GM12878 (cell line): ENCODE measurements around the gene ABCC4. TPM values are rescaled to one million over a fixed set of nuclear protein-coding genes. Genes with fewer than 3 reads are reported as not detected.

ENCODE experiments used
- CEBPB ChIP-seq, 2 experiments: fragments of 150-350 bp in 1 of 2; IDR thresholded peaks; 2 replicates each; pipeline ENCODE4 v1.6.1; 2012 to 2014; ENCODE audit warnings: low read depth in 2 of 2, low read length in 2 of 2, borderline replicate concordance in 1 of 2, inconsistent platforms in 1 of 2
- CHD1 ChIP-seq: IDR thresholded peaks from 2 replicates; pipeline ENCODE4 v1.6.1; 2012; ENCODE audit warnings: low read depth, low read length, improper control_type of control experiment
- CHD4 ChIP-seq: fragments of 200-600 bp; sonication (generic); IDR thresholded peaks from 2 replicates; pipeline ENCODE4 v1.6.1; 2016; ENCODE audit warnings: mild to moderate bottlenecking
- CREM ChIP-seq: IDR thresholded peaks from 2 replicates; pipeline ENCODE4 v1.6.1; 2014; ENCODE audit warnings: antibody characterized with exemption, low read depth
- CTCF ChIP-seq, 3 experiments: IDR thresholded peaks in 2 of 3; conservative IDR thresholded peaks in 1 of 3; 2 replicates each; pipeline ENCODE4 v1.5.1; 2011; ENCODE audit warnings: low read depth in 3 of 3, low read length in 3 of 3, mild to moderate bottlenecking in 3 of 3, control low read depth in 2 of 3, moderate library complexity in 2 of 3, inconsistent platforms in 1 of 3, mixed read lengths in 1 of 3; ENCODE audit not compliant: control insufficient read depth in 2 of 3, insufficient read depth in 1 of 3; ENCODE audit errors: extremely low read depth in 1 of 3
- E2F4 ChIP-seq: IDR thresholded peaks from 2 replicates; pipeline ENCODE4 v1.6.1; 2012; ENCODE audit warnings: low read depth, low read length, improper control_type of control experiment
- EGR1 ChIP-seq, 2 experiments: IDR thresholded peaks; 1 replicate in 1 of 2; 2 replicates in 1 of 2; pipeline ENCODE4 v1.6.1; 2011 to 2012; ENCODE audit warnings: low read depth in 2 of 2, low read length in 2 of 2, borderline replicate concordance in 1 of 2, mild to moderate bottlenecking in 1 of 2, moderate library complexity in 1 of 2
- FOXK2 ChIP-seq: fragments of 450-650 bp; IDR thresholded peaks from 2 replicates; pipeline ENCODE4 v1.6.1; 2017; ENCODE audit warnings: mild to moderate bottlenecking, moderate library complexity
- HCFC1 ChIP-seq: fragments of 150-350 bp; IDR thresholded peaks from 2 replicates; pipeline ENCODE4 v1.6.1; 2014; ENCODE audit warnings: low read length
- IRF4 ChIP-seq: IDR thresholded peaks from 2 replicates; pipeline ENCODE4 v1.6.1; 2011; ENCODE audit warnings: low read depth, low read length
- MLLT1 ChIP-seq: fragments of 450-650 bp; IDR thresholded peaks from 2 replicates; pipeline ENCODE4 v1.6.1; 2016; ENCODE audit warnings: mild to moderate bottlenecking
- MYC ChIP-seq: IDR thresholded peaks from 2 replicates; pipeline ENCODE4 v1.6.1; 2011; ENCODE audit warnings: mild to moderate bottlenecking, low read length, moderate library complexity, inconsistent platforms; ENCODE audit not compliant: insufficient read depth, insufficient replicate concordance, insufficient read length, severe bottlenecking
- NFXL1 ChIP-seq: fragments of 450-650 bp; IDR thresholded peaks from 2 replicates; pipeline ENCODE4 v1.6.1; 2017; ENCODE audit warnings: antibody characterized with exemption, mild to moderate bottlenecking, borderline replicate concordance
- NRF1 ChIP-seq: conservative IDR thresholded peaks from 2 replicates; pipeline ENCODE4 v1.6.1; 2011; ENCODE audit warnings: mild to moderate bottlenecking, low read depth, low read length, improper control_type of control experiment
- PML ChIP-seq: IDR thresholded peaks from 2 replicates; pipeline ENCODE4 v1.6.1; 2012; ENCODE audit warnings: low read length, inconsistent platforms
- RBBP5 ChIP-seq: fragments of 200-600 bp; sonication (generic); conservative IDR thresholded peaks from 2 replicates; pipeline ENCODE4 v1.6.1; 2016
- RCOR1 ChIP-seq: conservative IDR thresholded peaks from 2 replicates; pipeline ENCODE4 v1.6.1; 2012; ENCODE audit warnings: low read depth, low read length, improper control_type of control experiment
- SIN3A ChIP-seq: IDR thresholded peaks from 2 replicates; pipeline ENCODE4 v1.6.1; 2012; ENCODE audit warnings: low read depth, low read length, improper control_type of control experiment
- SKIL ChIP-seq: fragments of 450-650 bp; IDR thresholded peaks from 2 replicates; pipeline ENCODE4 v1.6.1; 2017; ENCODE audit warnings: mild to moderate bottlenecking, low read depth, inconsistent platforms; ENCODE audit not compliant: poor library complexity, severe bottlenecking
- SMAD5 ChIP-seq: IDR thresholded peaks from 2 replicates; pipeline ENCODE4 v1.6.1; 2016; ENCODE audit warnings: antibody characterized with exemption, low read depth
- SP1 ChIP-seq: IDR thresholded peaks from one replicate; pipeline ENCODE4 v1.6.1; 2011; ENCODE audit warnings: low read depth, low read length
- STAT1 ChIP-seq: fragments of 450-650 bp; conservative IDR thresholded peaks from 2 replicates; pipeline ENCODE4 v1.6.1; 2014; ENCODE audit warnings: antibody characterized with exemption, mild to moderate bottlenecking
- STAT3 ChIP-seq: IDR thresholded peaks from 2 replicates; pipeline ENCODE4 v1.6.1; 2011; ENCODE audit warnings: low read depth, low read length, improper control_type of control experiment
- TAF1 ChIP-seq: IDR thresholded peaks from 2 replicates; pipeline ENCODE4 v1.6.1; 2011; ENCODE audit warnings: mild to moderate bottlenecking, low read depth, low read length, borderline replicate concordance
- TCF12 ChIP-seq: IDR thresholded peaks from 2 replicates; pipeline ENCODE4 v1.6.1; 2011; ENCODE audit warnings: low read depth, mild to moderate bottlenecking, low read length
- ZNF24 ChIP-seq: fragments of 450-650 bp; IDR thresholded peaks from 2 replicates; pipeline ENCODE4 v1.6.1; 2017; ENCODE audit warnings: antibody characterized with exemption, mild to moderate bottlenecking
- ZNF622 ChIP-seq: fragments of 450-650 bp; IDR thresholded peaks from 2 replicates; pipeline ENCODE4 v1.6.1; 2017; ENCODE audit warnings: mild to moderate bottlenecking, inconsistent platforms
- polyA plus RNA-seq, 11 experiments: library from polyadenylated mRNA; depleted of rRNA in 4 of 11; unstranded in 6 of 11; stranded (reverse) in 5 of 11; fragments of >200 nt; fragmentation: Nextera tagmentation in 4 of 11; fragmentation: Illumina TruSeq in 1 of 11; extraction: Ambion mirVana in 4 of 11; extraction: Trizol in 1 of 11; gene quantifications; 1 replicate in 1 of 11; 2 replicates in 10 of 11; pipeline versions ENCODE4 v1.2.1 to v1.2.3, GENCODE V29; 2011 to 2016; ENCODE audit warnings: inconsistent platforms in 2 of 11, missing spikeins in 2 of 11, low read depth in 1 of 11
- total RNA-seq, 4 experiments: library from RNA; depleted of rRNA in 3 of 4; stranded (reverse); fragments of >200 nt in 3 of 4; fragmentation: Illumina TruSeq in 1 of 4; extraction: Trizol in 1 of 4; gene quantifications; 2 replicates each; pipeline versions ENCODE4 v1.2.1 to v1.2.3, GENCODE V29; 2013 to 2021

ABCC4 gene
- total and polyA plus RNA-seq, 10 of the 15 experiments (the other 5 are each of a cell fraction or from before 2014, with no cell fraction given) = 7.2 to 44.4 (median 24.1) TPM

DNA sequence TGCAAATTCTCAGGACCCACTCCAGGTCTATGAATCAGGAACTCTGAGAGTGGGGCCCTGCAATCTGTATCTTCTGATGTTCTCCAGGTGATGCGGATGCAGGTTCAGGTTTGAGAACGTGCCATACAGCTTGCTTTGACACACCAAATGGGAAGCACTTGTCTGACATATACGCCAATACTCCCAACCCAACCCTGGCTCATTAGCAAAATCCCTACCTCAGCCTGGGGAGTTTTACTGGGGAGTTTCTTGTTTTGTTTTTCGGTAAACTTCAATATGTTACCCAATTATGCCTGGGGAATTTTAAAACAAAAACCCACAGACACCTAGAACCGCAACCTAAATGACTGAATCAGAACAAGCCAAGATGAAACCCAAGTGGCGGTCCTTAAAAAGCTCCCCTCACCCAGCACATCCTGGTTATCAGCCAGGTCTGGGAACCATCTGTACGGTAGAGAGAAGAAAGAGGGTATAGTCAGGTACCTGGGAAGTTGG, 41.2 kb downstream of the ABCC4 start (continued):
- TF ChIP-seq SIN3A (no peak), SKIL (peak; percentile 95), EGR1 (IDR thresholded peaks at IDR 0.05; ENCODE audit: borderline replicate concordance in 1 of 2, low read depth in 2 of 2, low read length in 2 of 2) (no peak), E2F4 (no peak), CHD1 (no peak), CTCF (IDR thresholded peaks at IDR 0.05 in 2 of 3, conservative IDR thresholded peaks at IDR 0.05 in 1 of 3; ENCODE audit: control insufficient read depth in 2 of 3, extremely low read depth in 1 of 3, insufficient read depth in 1 of 3, low read depth in 3 of 3, low read length in 3 of 3) (no peak), MLLT1 (peak; percentile 78), NFXL1 (no peak), SP1 (peak; percentile 45), RCOR1 (no peak), RBBP5 (no peak), TAF1 (no peak), ZNF622 (no peak), PML (0 out of 2 replicates have a peak, but pooled peaks have one; percentile 56), IRF4 (0 out of 2 replicates have a peak, but pooled peaks have one; percentile 67), CREM (peak; percentile 57; the same call in 1 of the 2 replicates), STAT3 (no peak), STAT1 (0 out of 2 replicates have a peak, but pooled peaks have one; percentile 50), FOXK2 (no peak), NRF1 (no peak), CEBPB (IDR thresholded peaks at IDR 0.05; ENCODE audit: borderline replicate concordance in 1 of 2, low read depth in 2 of 2, low read length in 2 of 2) (0 out of 4 replicates have a peak, but pooled peaks of 1 of the 2 experiments have one; percentile 51), SMAD5 (no peak), MYC (no peak), TCF12 (peak; percentile 74; the same call in 1 of the 2 replicates), CHD4 (no peak), HCFC1 (no peak), ZNF24 (no peak)
